GM13977 (cell line): ENCODE results near the gene FAS.
A peak's percentile ranks its signal among the peaks of the same experiment; 100 is the strongest.

Source experiments
- DNase-seq: peaks from one replicate; pipeline ENCODE4 v3.0.0; 2012; ENCODE audit warnings: low spot score
- in situ Hi-C: fragments of 300-500 bp; cut with MboI; formaldehyde crosslinking; loops from one replicate; pipeline ENCODE4 v1.12.0; 2022; ENCODE audit warnings: low sequenced_read_pairs, low pct_unique_long_range_greater_than_20kb, mixed read lengths, inconsistent platforms; ENCODE audit not compliant: unreplicated experiment
- TF ChIP-seq, protein P1 (sequence below): IDR thresholded peaks from 2 replicates; pipeline ENCODE4 v1.5.1; 2012; ENCODE audit warnings: mild to moderate bottlenecking, control low read depth; ENCODE audit not compliant: insufficient read depth; ENCODE audit errors: extremely low read depth, missing control alignments

FAS gene

DNA sequence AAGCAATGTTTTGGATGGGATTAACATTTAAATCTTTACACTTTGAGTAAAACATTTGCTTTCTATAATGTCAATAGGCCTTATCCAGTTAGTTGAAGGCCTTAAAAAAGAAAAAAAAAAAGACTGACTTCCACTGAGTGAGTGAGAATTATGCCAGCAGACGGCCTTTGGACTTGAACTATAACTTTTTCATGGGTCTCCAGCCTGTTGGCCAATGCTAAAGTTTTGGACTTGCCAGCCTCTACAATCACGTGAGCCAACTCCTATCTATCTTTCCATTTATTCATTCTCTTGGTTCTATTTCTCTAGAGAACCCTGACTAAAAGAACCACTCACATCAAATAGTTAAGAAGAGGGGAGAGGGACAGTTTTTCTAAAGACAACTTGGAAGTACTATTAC is 2.8 kb upstream of the FAS start:
- TF ChIP-seq, protein P1, sequence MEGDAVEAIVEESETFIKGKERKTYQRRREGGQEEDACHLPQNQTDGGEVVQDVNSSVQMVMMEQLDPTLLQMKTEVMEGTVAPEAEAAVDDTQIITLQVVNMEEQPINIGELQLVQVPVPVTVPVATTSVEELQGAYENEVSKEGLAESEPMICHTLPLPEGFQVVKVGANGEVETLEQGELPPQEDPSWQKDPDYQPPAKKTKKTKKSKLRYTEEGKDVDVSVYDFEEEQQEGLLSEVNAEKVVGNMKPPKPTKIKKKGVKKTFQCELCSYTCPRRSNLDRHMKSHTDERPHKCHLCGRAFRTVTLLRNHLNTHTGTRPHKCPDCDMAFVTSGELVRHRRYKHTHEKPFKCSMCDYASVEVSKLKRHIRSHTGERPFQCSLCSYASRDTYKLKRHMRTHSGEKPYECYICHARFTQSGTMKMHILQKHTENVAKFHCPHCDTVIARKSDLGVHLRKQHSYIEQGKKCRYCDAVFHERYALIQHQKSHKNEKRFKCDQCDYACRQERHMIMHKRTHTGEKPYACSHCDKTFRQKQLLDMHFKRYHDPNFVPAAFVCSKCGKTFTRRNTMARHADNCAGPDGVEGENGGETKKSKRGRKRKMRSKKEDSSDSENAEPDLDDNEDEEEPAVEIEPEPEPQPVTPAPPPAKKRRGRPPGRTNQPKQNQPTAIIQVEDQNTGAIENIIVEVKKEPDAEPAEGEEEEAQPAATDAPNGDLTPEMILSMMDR = no peak
- DNase-seq = no peak
- in situ Hi-C loops = no loop called here

DNA sequence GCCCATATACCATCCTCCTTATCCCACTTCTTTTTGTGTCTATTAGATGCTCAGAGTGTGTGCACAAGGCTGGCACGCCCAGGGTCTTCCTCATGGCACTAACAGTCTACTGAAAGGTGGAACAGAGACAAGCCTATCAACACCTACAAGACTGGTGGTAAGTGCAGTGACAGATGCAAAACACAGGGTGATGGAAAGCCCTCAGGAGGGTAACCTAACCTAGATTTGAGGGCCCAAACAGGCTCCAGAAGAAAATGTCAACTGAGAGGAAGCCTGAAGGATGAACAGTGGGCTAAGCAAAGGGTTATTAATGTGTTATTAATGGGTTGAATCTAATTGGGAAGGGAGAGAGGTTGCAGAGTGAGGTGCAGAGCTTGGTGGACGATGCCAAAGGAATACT is 1.2 kb upstream of the FAS start:
- TF ChIP-seq, protein P1 = no peak
- DNase-seq = no peak
- in situ Hi-C loops = no loop called here

DNA sequence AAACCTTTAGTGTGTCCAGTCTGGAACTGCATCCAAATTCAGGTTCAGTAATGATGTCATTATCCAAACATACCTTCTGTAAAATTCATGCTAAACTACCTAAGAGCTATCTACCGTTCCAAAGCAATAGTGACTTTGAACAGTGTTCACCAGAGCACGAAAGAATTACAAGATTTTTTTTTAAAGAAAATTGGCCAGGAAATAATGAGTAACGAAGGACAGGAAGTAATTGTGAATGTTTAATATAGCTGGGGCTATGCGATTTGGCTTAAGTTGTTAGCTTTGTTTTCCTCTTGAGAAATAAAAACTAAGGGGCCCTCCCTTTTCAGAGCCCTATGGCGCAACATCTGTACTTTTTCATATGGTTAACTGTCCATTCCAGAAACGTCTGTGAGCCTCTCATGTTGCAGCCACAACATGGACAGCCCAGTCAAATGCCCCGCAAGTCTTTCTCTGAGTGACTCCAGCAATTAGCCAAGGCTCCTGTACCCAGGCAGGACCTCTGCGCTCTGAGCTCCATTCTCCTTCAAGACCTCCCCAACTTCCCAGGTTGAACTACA is 694 bp upstream of the FAS start:
- in situ Hi-C loops = no loop called here
- peak; percentile 39 for DNase-seq
- TF ChIP-seq, protein P1 = no peak

DNA sequence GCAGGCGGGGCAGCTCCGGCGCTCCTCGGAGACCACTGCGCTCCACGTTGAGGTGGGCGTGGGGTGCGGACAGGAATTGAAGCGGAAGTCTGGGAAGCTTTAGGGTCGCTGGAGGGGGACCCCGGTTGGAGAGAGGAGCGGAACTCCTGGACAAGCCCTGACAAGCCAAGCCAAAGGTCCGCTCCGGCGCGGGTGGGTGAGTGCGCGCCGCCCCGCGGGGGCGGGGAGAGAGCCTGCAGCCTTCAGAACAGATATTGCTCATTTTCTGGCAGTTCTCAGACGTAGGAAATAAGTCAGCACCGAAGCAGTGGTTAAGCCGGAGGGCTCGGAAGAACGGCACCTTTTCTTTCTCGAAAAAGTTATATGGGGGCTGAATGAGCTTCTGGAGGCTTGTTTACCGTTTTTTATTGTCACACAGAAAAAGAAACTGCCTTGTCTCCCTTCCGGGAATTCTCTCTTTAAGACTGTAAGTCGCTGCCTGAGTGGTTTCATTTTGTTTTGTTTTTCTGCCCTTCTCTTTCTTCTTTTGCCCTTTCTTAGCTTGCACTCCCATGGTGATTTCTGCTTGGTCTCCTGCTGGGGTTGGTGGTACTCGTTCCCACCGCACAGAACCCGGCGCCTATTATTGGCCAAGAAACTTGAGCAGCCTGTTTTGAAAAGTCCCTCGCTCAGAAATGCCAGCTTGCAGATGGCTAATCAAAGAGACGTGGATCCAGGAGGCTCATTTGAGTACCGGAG is 732 bp downstream of the FAS start:
- peak; percentile 71 for DNase-seq
- TF ChIP-seq, protein P1 = peak; percentile 8
- in situ Hi-C loops = no loop called here

DNA sequence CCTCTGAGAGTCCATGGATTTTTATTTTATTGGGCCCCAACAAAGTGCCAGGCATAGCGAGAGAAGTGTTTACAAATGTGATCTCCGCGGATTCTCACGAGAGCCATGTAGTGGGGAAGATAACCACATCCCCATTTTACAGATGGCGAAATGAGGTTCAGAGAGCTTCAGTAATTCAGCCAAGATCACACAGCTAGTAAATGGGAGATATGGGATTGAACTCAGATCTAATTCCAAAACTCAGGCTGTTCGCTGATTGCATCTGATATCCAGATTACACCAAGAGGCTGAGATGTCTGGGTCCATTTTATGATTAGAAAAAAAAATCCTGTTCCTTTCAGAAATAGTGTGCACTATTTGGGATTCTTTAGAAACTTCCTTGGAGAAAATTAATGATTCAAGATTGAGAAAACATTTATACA is 1.3 kb downstream of the FAS start:
- TF ChIP-seq, protein P1 = no peak
- in situ Hi-C loops = no loop called here
- DNase-seq = peak; percentile 63

DNA sequence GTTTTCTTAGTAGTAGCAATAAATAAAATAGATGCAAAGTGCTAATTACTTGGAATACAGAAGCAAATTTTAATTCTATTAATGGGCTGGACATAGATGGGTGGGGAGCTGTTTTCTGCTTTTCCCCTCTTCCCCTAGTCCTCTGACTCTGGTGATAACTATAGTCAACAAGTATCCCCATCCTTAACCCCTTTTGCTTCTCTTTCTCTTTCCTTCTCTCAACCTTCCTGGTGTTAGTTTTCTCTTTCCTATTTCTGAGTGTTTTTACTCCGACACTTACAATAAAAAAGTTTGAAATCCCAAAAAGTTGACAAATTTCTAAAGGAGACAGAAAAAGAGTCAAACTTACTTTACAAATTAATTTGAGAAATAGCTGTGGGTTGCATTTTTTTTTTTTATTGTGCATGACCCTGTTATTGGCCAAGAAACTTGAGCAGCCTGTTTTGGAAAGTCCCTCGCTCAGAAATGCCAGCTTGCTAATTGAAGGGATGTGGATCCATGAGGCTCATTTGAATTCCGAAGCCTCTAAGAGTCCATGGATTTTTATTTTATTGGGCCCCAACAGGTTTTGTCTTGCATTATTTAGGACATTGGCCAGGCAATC is 2.4 kb downstream of the FAS start:
- TF ChIP-seq, protein P1 = no peak
- in situ Hi-C loops = no loop called here
- no peak for DNase-seq
